Measurements from ENCODE around the gene CYP3A5.
"Not testable (repeated sequence)": the region's sequence is repeated elsewhere in the genome, so short reads cannot be mapped to it uniquely, and the experiment has no call there.

CYP3A5 gene

GRCh38 chr7:99644431-99644830 is 35.4 kb downstream of the CYP3A5 start:
- no peak overlapping the region for H3K4me3 ChIP-seq (ENCODE audit: low read length)
- H3K36me3 ChIP-seq (ENCODE audit: insufficient read depth, low read length) = peaks cover 6% of the 10 kb centered on the region
- H3K9me3 ChIP-seq (ENCODE audit: low read length) = peaks cover 7% of the 10 kb centered on the region
- no peaks in the 10 kb centered on the region for H3K4me1 ChIP-seq (ENCODE audit: insufficient read depth, low read length)
- no peaks in the 10 kb centered on the region for H3K27me3 ChIP-seq (ENCODE audit: insufficient read depth, low read length)
- H2AFZ ChIP-seq (ENCODE audit: low read depth, low read length) = no peak overlapping the region

DNA sequence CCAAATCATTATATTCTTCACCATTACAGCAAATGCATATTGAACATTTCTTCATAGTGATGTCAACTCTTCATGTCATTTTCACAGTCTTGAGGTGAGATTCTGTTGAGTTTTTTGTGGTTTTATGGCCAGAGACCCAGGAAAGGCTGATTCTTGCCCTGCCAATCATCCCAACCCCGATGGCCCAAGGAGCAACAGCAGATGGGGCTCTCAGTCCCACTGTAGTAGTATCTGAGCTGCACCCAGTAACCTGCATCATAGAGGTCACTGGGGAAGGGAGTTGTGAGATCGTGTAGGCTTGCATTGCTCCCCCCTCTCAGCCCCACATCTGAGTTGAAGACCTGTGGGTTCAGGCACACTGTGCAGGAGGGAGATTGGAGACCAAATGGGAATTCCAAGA is 36.3 kb downstream of the CYP3A5 start:
- Histone ChIP-seq H3K4me3 (ENCODE audit: low read length) (no peak overlapping the region), H3K27me3 (ENCODE audit: insufficient read depth, low read length) (no peaks in the 10 kb centered on the region), H3K36me3 (ENCODE audit: insufficient read depth, low read length) (peaks cover 6% of the 10 kb centered on the region), H3K4me1 (ENCODE audit: insufficient read depth, low read length) (no peaks in the 10 kb centered on the region), H2AFZ (ENCODE audit: low read depth, low read length) (no peak overlapping the region), H3K9me3 (ENCODE audit: low read length) (peaks cover 7% of the 10 kb centered on the region)

DNA sequence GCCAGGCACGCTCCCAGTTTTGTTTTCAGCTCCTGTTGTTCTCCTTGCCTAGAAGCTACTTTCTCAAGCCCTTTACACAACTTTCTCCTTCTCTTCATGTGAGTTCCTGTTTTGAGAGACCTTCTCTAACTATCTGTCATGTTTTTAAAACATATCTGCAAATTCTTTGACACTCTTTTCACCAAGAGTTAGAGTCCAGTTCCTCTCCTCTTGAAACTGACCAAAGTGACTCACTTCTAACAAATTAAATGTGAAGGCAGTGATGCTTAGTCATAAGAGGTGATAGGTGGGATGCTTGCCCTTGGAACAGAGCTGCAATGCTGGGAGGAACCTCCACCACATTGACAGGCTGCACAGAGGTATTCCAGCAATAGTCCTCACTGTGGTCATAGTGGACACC is 37.8 kb downstream of the CYP3A5 start:
- Histone ChIP-seq H3K4me3 (ENCODE audit: low read length) (no peak overlapping the region), H3K36me3 (ENCODE audit: insufficient read depth, low read length) (peaks cover 6% of the 10 kb centered on the region), H3K9me3 (ENCODE audit: low read length) (peaks cover 7% of the 10 kb centered on the region), H3K27me3 (ENCODE audit: insufficient read depth, low read length) (no peaks in the 10 kb centered on the region), H3K4me1 (ENCODE audit: insufficient read depth, low read length) (no peaks in the 10 kb centered on the region), H2AFZ (ENCODE audit: low read depth, low read length) (no peak overlapping the region)

GRCh38 chr7:99639267-99639666 is 40.5 kb downstream of the CYP3A5 start:
- no peaks in the 10 kb centered on the region for H3K27me3 ChIP-seq (ENCODE audit: insufficient read depth, low read length)
- H3K9me3 ChIP-seq (ENCODE audit: low read length) = no peaks in the 10 kb centered on the region
- H3K36me3 ChIP-seq (ENCODE audit: insufficient read depth, low read length) = peaks cover 4% of the 10 kb centered on the region
- no peak overlapping the region for H2AFZ ChIP-seq (ENCODE audit: low read depth, low read length)
- no peak overlapping the region for H3K4me3 ChIP-seq (ENCODE audit: low read length)
- H3K4me1 ChIP-seq (ENCODE audit: insufficient read depth, low read length) = no peaks in the 10 kb centered on the region

GRCh38 chr7:99638731-99639130 is 41.1 kb downstream of the CYP3A5 start:
- Histone ChIP-seq H3K4me1 (ENCODE audit: insufficient read depth, low read length) (no peaks in the 10 kb centered on the region), H3K27me3 (ENCODE audit: insufficient read depth, low read length) (no peaks in the 10 kb centered on the region), H3K4me3 (ENCODE audit: low read length) (no peak overlapping the region), H3K36me3 (ENCODE audit: insufficient read depth, low read length) (peaks cover 7% of the 10 kb centered on the region), H3K9me3 (ENCODE audit: low read length) (no peaks in the 10 kb centered on the region), H2AFZ (ENCODE audit: low read depth, low read length) (no peak overlapping the region)

- not testable (repeated sequence) for H3K27me3 ChIP-seq (ENCODE audit: insufficient read depth, low read length); H3K9me3 ChIP-seq (ENCODE audit: low read length); H2AFZ ChIP-seq (ENCODE audit: low read depth, low read length); H3K4me3 ChIP-seq (ENCODE audit: low read length); H3K4me1 ChIP-seq (ENCODE audit: insufficient read depth, low read length)
- H3K36me3 ChIP-seq (ENCODE audit: insufficient read depth, low read length) = peaks cover 14% of the 10 kb centered on the region
These were observed 42.4 kb downstream of the CYP3A5 start for GRCh38 chr7:99637414-99637813.

DNA sequence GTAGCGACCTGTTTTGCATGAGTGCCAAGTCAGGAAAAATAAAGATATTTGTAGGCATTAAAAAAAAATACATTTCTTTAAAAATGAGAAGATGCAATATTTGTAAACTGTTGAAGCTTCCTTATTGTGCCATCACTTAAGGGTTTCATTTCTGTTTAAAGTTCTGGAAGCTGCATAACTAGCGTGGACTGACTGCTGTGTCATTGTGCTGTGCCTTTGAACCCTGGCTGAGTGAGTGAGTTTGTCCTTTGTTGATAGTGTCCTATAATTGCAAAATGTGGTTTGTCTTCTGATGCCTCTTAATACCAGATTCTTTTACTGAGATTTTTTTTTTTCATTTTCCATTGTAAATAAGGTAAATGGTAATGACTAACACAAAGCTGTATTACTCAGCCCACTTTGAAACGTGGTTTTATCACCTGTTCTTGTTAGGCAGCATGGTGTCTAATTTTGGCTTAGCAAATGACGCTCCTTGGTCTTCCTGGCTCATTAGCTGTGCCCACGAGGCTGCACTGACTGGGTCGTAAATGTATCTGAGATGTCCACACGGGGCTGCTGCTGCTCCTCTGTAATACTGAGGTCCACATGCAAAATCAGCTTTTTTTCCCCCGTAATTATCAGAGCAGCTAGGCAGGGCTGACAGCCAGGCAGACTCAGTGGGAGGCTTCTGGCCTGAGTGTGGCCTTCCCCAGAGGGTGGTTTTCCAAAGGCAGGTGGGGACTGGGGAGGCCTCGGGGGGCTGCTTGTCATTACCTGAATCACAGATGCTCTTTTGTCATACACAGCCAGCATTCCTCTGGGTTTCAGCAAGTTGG is 48.3 kb downstream of the CYP3A5 start:
- H3K36me3 ChIP-seq (ENCODE audit: insufficient read depth, low read length) = peaks cover 69% of the 10 kb centered on the region
- no peaks in the 10 kb centered on the region for H3K4me1 ChIP-seq (ENCODE audit: insufficient read depth, low read length)
- no peak overlapping the region for H2AFZ ChIP-seq (ENCODE audit: low read depth, low read length)
- no peak overlapping the region for H3K4me3 ChIP-seq (ENCODE audit: low read length)
- no peaks in the 10 kb centered on the region for H3K9me3 ChIP-seq (ENCODE audit: low read length)
- H3K27me3 ChIP-seq (ENCODE audit: insufficient read depth, low read length) = no peaks in the 10 kb centered on the region

GRCh38 chr7:99629643-99630042 is 50.2 kb downstream of the CYP3A5 start:
- H3K4me3 ChIP-seq (ENCODE audit: low read length) = no peak overlapping the region
- H3K36me3 ChIP-seq (ENCODE audit: insufficient read depth, low read length) = peaks cover 88% of the 10 kb centered on the region
- no peak overlapping the region for H2AFZ ChIP-seq (ENCODE audit: low read depth, low read length)
- H3K27me3 ChIP-seq (ENCODE audit: insufficient read depth, low read length) = no peaks in the 10 kb centered on the region
- H3K4me1 ChIP-seq (ENCODE audit: insufficient read depth, low read length) = no peaks in the 10 kb centered on the region
- no peaks in the 10 kb centered on the region for H3K9me3 ChIP-seq (ENCODE audit: low read length)

- Histone ChIP-seq H3K9me3 (ENCODE audit: low read length) (no peaks in the 10 kb centered on the region), H3K27me3 (ENCODE audit: insufficient read depth, low read length) (no peaks in the 10 kb centered on the region), H2AFZ (ENCODE audit: low read depth, low read length) (no peak overlapping the region), H3K4me1 (ENCODE audit: insufficient read depth, low read length) (no peaks in the 10 kb centered on the region), H3K36me3 (ENCODE audit: insufficient read depth, low read length) (peaks cover 93% of the 10 kb centered on the region), H3K4me3 (ENCODE audit: low read length) (no peak overlapping the region)
These were observed 51.0 kb downstream of the CYP3A5 start for GRCh38 chr7:99628471-99629465.

- Histone ChIP-seq H3K36me3 (ENCODE audit: insufficient read depth, low read length) (peaks cover 94% of the 10 kb centered on the region), H2AFZ (ENCODE audit: low read depth, low read length) (no peak overlapping the region), H3K4me3 (ENCODE audit: low read length) (no peak overlapping the region), H3K9me3 (ENCODE audit: low read length) (no peaks in the 10 kb centered on the region), H3K4me1 (ENCODE audit: insufficient read depth, low read length) (no peaks in the 10 kb centered on the region), H3K27me3 (ENCODE audit: insufficient read depth, low read length) (no peaks in the 10 kb centered on the region)
These were observed 52.3 kb downstream of the CYP3A5 start for GRCh38 chr7:99627513-99627912.

DNA sequence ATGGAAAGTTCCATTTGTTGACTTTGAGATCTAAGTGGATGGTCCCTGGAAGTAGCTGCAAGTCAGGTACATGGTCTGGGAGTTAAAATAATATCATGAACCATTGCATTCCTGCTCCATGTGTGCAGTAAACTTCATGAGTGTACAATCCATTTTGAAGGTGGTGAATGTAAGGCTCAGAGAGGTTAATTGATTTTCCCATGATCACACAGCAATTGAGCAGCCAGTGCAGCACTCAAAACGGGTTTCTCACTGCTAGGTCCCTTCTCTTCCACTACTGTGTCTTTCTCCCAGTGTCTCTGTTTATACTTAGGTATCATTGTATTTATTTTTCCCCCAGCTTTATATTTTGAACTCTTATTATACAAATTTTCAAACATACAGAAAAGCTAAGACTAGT is 53.1 kb downstream of the CYP3A5 start:
- no peaks in the 10 kb centered on the region for H3K27me3 ChIP-seq (ENCODE audit: insufficient read depth, low read length)
- H3K4me3 ChIP-seq (ENCODE audit: low read length) = no peak overlapping the region
- H3K9me3 ChIP-seq (ENCODE audit: low read length) = no peaks in the 10 kb centered on the region
- no peak overlapping the region for H2AFZ ChIP-seq (ENCODE audit: low read depth, low read length)
- peaks cover 95% of the 10 kb centered on the region for H3K36me3 ChIP-seq (ENCODE audit: insufficient read depth, low read length)
- no peaks in the 10 kb centered on the region for H3K4me1 ChIP-seq (ENCODE audit: insufficient read depth, low read length)

GRCh38 chr7:99625961-99626360 is 53.8 kb downstream of the CYP3A5 start:
- no peak overlapping the region for H2AFZ ChIP-seq (ENCODE audit: low read depth, low read length)
- H3K36me3 ChIP-seq (ENCODE audit: insufficient read depth, low read length) = peaks cover 95% of the 10 kb centered on the region
- no peak overlapping the region for H3K4me3 ChIP-seq (ENCODE audit: low read length)
- H3K27me3 ChIP-seq (ENCODE audit: insufficient read depth, low read length) = no peaks in the 10 kb centered on the region
- H3K9me3 ChIP-seq (ENCODE audit: low read length) = no peaks in the 10 kb centered on the region
- H3K4me1 ChIP-seq (ENCODE audit: insufficient read depth, low read length) = no peaks in the 10 kb centered on the region

DNA sequence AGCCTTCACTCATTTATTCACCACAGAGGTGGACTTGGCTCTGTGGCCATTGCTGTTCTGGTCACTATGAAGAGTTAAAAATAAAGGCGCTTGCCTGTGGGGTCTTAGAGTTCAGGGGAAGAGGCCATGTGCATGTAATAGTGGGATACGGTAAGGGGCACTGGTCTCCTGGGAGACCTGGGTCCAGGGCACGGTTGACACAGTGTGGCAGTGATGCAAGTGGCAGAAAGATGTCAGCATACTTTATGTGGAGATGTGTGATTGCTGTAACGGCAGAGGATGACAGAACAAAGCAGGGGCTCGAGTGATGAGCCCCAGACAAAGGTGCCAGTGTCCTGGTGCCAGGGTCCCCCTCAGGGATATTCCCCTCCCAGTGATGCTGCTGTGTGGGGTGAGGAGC is 54.5 kb downstream of the CYP3A5 start:
- Histone ChIP-seq H3K27me3 (ENCODE audit: insufficient read depth, low read length) (no peaks in the 10 kb centered on the region), H3K36me3 (ENCODE audit: insufficient read depth, low read length) (peaks cover 95% of the 10 kb centered on the region), H3K9me3 (ENCODE audit: low read length) (no peaks in the 10 kb centered on the region), H3K4me3 (ENCODE audit: low read length) (no peak overlapping the region), H2AFZ (ENCODE audit: low read depth, low read length) (no peak overlapping the region), H3K4me1 (ENCODE audit: insufficient read depth, low read length) (no peaks in the 10 kb centered on the region)
